NCI-H2107 treated with DMSO at 0.1 percent for 48 hours (cell line): ENCODE measurements around the gene TBCCD1.
A peak's percentile ranks its signal among the peaks of the same experiment; 100 is the strongest.
"Not testable (repeated sequence)": the region's sequence is repeated elsewhere in the genome, so short reads cannot be mapped to it uniquely, and the experiment has no call there.

Experiments used
- DNase-seq: peaks from one replicate; lab custom pipeline; 2025; ENCODE audit not compliant: unreplicated experiment; lab: John Stamatoyannopoulos, UW

The TBCCD1 gene

DNA sequence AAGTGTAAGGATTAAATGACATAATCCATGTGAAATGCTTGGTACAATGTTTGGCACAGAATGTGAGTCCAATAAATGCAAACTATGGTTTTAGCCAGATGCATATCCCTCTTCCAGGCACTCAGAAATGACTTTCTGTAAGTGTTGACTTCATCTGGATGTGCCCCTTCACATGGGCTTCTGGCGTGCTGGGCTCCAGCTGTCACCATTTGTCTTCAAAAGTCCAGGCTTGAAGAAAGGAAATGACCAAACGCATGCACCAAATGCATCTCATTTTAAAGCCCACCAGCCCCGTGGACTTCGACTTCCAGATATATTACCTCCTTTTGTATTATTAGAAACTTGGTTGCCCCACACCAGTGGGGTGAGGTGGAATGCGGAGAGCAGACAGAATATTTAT is 46.7 kb downstream of the TBCCD1 start:
- DNase-seq = no peak

DNA sequence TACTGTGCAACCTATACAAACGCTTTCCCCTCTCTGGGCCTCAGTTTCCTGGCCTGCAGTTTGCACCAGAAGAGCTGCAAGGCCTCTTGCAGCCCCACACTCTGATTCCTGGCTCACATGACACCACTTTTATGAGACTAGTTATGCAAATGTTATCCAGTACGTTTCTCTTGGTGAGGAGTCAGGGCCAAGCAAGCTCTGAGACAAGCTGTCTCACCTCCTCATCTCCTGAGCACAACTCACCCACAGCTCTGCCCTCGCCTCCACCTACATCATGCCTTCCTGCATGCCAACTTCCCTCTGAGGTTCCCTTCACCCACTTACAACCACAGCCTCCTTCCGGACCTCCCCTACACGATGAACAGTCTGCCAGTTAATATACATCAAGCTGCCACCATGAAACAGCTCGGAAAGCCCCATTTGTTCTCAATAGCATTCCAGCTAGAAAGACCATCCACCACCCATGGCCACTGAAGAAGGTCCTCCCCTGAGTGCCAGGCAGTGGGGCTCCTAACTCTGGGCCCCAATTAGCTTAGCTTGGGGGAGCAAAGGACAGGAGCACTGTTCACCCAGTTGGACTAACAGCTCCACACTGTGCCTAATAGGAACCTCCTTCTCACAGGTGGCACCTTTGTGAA is 48.0 kb downstream of the TBCCD1 start:
- DNase-seq = no peak

GRCh38 chr3:186517218-186517617 is 49.9 kb downstream of the TBCCD1 start:
- no peak for DNase-seq

DNA sequence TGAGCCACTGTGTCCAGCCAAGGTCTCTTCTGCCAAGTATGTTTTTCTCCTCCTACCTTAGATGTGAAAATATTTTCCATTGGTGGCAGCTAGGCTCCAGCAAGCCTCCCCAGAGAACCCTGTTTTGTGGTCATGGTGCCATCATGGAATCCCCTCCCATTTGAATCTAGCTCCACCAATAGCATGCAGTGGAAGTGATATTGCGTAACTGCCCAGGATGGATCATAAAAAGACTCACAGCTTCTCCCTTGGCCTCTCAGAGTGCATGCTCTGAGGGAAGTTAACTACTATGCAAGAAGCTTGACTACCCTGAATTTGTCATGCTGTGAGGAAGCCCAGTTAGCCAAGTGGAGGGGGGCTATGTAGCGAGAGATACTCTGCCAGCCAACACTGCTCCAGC is 50.5 kb downstream of the TBCCD1 start:
- no peak for DNase-seq

DNA sequence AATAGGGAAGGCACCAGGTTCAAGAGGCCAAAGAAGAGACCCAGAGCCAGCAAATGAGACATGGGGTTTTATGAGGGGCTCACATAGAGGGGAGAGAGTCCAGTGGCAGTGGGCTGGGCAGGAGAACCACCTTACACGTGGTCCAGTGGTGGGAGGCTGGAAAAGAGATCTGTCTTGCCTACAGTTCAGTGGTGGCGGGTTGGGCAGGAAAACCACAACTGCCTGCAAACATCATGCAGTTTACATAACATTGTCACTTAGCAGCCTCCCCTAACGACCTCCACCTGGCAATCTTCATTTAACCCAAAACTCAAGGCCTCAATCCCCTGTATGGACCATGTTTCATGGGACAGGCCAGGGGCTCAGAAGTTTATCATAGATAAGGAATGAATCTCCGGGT is 52.0 kb downstream of the TBCCD1 start:
- no peak for DNase-seq

- DNase-seq = no peak
Observed at GRCh38 chr3:186514296-186515002, 52.7 kb downstream of the TBCCD1 start.

DNA sequence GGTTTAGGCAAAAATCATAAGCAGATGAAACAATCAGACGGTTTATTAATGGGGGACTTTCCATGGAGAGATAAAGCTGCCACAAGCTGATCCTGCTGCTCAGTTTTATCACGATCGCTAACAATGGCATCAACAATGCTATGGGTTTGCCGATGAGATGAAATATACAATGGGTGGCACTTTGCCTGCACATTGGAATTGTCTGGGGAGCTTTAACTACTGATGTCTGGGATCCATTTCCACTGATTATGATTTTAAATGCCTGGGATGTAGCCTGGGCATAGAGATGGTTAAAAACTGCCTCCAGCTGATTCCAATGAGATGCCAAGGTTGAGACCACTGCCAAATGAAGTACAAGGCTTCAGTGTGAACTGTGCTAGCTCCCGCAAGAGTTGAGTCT is 53.8 kb downstream of the TBCCD1 start:
- DNase-seq = no peak

DNA sequence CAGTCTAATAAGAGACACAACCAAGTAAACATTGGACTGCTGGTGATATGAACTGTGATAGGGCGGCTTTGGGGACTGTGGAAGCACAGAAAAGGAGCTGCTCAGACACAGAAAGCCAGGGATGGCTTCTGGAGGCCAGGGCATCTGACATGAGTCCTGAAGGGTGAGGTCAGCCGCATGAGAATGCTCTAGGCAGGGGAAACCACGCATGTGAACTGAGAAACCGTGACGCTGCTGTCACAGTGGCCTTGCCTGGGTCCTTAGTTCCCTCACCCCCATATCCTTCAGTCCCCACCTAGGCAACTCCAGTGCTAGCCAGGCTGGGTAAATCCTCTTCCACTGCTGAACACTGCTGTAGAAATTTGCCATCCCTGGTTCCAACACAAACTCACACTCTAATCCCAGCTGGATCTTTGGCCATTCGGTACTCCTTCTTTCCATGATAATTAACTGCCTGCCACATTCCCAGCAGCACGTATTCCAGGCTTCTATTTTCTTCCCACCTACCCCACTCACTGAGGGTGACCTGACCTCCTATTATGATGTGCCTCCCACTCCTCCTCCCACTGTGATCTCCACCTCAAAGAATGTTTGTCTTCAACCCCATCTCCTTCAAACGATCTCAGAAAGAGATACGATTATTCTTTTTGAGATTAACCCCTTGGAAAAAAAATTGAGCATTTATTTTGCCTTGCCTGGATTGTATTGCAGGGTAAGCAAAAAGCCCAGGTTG is 54.4 kb downstream of the TBCCD1 start:
- DNase-seq = no peak

DNA sequence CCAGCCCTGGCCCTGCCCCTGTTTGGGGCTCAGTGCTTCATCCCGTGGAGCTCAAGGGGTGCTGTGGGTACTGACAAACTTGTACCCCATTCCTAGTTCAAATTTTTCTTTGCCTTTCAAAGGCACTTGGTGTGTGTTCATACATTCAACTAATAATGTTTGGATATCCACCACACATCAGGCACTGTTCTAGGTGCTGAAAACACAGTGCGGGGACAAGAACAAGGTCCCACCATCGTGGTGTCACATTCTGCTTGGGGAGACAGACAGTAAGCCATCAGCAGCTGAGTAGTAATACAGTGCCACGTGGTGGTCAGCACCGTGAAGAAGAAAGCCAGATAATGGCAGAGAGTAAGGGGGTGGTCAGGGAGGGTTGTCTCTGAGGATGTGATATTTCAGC is 55.4 kb downstream of the TBCCD1 start:
- DNase-seq = no peak

DNA sequence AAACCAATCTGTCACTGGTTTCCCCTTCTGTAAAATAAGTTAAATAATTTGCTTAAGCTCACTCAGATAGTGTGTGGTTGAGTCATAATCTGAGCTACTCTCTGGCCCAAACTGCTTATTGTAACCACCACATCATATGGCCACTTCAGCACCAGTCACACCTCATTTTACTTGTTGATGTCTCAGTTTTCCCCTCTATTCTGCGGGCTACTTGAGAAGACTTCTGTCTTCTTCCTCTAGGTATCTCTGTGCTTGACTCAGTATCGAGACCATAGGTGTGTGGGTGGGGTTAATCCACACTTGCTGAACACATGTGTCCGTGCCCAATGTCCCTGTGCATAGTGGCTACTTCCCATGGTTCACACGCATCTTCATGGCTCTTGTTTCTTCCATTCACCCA is 55.9 kb downstream of the TBCCD1 start:
- no peak for DNase-seq

DNA sequence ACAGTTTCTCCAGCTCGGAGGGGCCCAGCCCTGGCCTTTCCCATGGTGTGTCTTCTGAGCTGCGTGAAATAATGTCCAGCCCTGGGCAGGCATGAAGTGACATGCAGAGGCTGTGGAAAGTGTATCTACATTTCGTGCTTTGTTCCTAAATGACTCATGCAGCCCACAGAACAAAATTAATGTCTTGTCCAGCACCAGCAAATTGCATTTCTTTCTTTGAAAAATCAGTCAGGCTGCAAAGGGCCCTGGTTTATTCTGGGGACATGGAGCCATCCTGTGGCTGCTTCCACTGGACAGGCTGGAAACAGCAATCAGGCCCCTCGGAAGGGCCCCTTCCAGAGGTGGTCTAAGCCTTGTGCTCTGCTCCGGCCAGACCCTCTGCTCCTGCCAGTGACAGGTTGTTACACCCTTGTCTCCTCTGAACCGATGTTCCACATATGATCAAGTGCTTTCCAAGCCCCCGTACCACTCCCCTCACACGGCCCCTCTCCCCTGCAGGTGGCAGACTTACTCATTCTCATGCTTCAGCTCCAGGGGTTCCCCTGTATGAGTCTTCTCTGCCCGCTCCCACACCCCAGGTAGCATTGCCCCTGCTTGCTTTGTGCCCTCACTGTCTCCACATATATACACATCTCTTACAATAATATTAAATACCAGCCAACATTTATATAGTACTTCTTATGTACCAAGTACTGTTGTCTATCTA is 56.6 kb downstream of the TBCCD1 start:
- no peak for DNase-seq

- DNase-seq = peak; percentile 98
Observed at GRCh38 chr3:186509423-186509822, 57.7 kb downstream of the TBCCD1 start.

GRCh38 chr3:186506857-186507256 is 60.3 kb downstream of the TBCCD1 start:
- no peak for DNase-seq

DNA sequence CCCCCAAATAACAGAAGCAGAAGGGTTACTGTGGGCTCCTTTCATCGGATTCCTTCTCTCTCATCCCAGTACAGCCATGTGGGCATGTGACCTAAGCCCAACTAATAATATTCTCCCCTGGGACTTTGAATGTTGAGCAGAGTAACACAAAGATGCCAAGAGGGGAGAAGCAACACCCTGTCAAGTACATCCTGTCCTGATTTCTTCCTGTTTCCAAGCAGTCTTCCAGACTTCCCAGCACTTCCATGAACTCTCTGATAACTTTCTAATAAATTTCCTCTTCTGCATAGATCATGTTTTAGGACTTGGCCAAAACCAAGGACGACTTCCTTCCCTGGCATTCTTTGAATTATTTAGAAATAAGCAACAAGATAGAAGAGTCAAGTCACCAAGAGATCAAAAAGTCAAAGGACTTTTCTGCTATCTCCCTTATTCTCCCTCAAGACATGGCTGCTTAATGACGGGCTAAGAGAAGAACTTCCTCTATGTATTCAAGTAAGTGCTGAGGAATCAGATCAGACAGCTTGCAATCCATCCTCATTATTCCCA is 60.9 kb downstream of the TBCCD1 start:
- DNase-seq = no peak

- DNase-seq = no peak
Observed at GRCh38 chr3:186502966-186503712, 64.0 kb downstream of the TBCCD1 start.

DNA sequence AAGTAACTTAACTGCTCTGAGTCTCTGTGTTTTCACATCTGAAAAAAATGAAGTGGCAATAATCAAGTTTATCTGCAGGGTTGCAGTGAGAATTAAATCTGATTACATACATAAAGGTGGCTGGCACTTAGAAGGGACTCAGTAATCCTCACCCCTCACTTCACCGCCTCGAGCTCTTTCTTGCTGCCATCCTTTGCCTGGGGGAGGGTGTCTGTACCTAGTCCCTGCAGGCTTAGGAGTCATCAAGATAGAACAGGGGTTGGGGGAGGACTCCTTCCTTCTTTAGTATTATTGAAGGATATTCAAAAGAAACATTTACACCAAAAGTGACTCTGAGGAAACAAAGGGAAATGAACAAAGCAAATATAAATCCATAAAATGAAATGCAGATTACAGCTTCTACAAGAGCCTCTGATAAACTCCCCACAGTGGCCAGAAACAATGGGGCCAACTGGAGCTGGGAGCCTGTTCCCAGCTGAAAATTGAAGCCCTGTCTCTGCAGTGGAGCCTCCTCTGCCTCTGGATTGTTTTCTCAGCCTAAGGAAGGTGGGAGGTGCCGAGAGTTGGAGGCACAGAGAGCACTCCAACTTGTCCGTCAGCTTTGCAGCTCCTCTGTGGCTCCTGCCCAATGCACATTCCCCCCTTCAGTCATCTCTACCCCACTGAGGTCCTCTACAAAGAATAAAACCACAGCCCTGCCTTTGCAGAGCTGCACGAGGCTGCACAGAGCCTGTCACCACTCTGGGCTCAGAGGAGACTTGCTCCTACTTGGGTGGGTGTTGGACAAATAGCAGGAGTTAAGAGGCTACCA is 64.8 kb downstream of the TBCCD1 start:
- DNase-seq = peak; percentile 60

DNA sequence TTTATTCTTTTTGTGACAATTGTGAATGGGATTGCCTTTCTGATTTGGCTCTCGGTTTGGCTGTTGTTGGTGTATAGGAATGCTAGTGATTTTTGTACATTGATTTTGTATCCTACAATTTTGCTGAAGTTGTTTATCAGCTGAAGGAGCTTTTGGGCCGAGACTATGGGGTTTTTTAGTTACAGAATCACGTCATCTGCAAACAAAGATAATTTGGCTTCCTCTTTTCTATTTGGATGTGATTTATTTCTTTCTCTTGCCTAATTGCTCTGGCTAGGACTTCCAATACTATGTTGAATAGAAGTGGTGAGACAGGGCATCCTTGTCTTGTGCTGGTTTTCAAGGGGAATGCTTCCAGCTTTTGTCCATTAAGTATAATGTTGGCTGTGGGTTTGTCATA is 67.2 kb downstream of the TBCCD1 start:
- not testable (repeated sequence) for DNase-seq

DNA sequence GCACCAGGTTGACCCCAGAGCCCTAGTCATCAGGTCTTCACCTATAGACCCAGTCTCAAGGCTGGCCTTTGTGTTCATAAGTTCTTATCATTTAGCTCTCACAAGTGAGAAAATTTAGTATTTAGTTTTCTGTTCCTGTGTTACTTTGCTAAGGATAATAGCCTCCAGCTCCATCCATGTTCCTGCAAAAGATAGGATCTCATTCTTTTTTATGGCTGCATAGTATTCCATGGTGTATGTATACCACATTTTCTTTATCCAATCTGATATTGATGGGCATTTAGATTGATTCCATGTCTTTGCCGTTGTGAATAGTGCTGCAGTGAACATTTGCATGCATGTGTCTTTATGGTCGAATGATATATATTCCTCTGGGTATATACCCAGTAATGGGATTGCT is 69.1 kb downstream of the TBCCD1 start:
- not testable (repeated sequence) for DNase-seq

GRCh38 chr3:186497608-186498007 is 69.5 kb downstream of the TBCCD1 start:
- no peak for DNase-seq

- DNase-seq = no peak
Observed at GRCh38 chr3:186496635-186497034, 70.5 kb downstream of the TBCCD1 start.
